ENCODE measurements around the gene SUSD3. TPM values are rescaled to one million over a fixed set of nuclear protein-coding genes. Genes with fewer than 3 reads are reported as not detected.

SUSD3 gene
- total RNA-seq, 1 experiment from 2014 or later, result 0.27 TPM

DNA sequence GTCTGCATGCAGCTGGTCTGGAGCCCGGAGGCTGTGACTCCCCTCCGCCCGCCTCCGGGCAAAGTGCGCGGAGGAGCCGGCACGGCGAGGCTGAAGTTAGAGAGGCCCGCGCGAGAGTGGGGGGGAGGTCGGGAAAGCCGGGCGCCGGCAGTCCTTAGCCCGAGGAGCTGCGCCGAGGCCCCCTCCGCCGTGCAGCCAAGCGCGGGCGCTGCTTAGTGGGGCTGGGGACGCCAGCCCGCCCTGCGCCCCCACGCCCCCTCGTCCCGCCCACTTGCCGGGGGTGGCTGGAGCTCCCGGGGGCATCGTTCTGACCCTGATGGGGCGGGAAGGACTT is 75.1 kb downstream of the SUSD3 start:
- DNase-seq (ENCODE audit: extremely low read depth, low read depth), result no peak

DNA sequence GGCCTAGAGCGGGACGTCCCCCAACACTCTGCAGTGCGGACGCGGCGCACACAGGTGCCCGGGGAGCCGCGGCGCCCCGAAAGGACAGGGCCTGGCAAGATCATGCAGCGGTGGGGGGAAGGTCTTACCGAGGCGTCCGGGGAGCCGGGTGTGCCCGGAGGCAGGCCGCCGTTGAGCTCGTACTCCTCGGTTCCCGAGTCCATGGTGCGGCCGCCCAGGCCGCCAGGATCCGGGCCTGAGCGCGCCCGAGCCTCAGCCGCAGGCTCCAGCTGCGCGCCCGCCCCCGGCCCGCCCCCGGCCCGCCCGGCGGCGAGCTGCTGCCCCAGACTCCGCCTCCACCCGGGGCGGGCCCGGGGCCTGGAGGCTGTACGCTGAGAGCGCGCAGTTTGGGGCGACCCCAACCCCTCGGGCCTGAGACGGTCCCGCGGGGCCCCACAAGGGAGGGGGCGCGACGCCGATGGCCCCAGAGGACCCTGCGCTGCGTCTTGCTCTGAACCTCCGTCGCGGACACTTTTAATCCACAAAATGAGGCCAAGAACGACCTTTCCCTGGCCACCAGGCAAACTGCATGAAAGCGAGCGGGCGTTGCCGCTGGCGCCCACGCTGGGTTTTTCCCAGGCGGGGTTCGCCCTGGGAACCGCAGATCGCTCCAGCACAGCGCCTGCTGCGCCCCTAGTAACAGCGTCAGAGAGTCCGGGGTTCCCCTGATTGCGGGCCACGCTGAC is 75.7 kb downstream of the SUSD3 start, which contains the start of gene NINJ1:
Gene NINJ1, minus strand, starts transcription at position 237 of the 725 bp plus-strand sequence. Its CDS starts 34 bp downstream, at position 203.
- peak; percentile 47 for DNase-seq (ENCODE audit: extremely low read depth, low read depth)

Other genes starting within 250 kb of the SUSD3 start
- gene ZNF484, start 180.7 kb upstream of the SUSD3 start, total RNA-seq (2014; rRNA removed; shearing (Covaris generic)), result 16.0 and 16.6 TPM in 2 replicates
- 0.87 and 1.1 TPM in 2 replicates for gene FGD3, start 111.2 kb upstream of the SUSD3 start, total RNA-seq (2014; rRNA removed; shearing (Covaris generic))
- 62.7 and 74.8 TPM in 2 replicates for gene CARD19, start 37.5 kb downstream of the SUSD3 start, total RNA-seq (2014; rRNA removed; shearing (Covaris generic))
- gene NINJ1, start 75.5 kb downstream of the SUSD3 start, total RNA-seq (2014; rRNA removed; shearing (Covaris generic)), result 69.1 and 74.2 TPM in 2 replicates
- gene WNK2, start 125.4 kb downstream of the SUSD3 start, total RNA-seq (2014; rRNA removed; shearing (Covaris generic)), result 4.5 and 4.8 TPM in 2 replicates